ENCODE results near the gene C1orf226. TPM values are rescaled to one million over a fixed set of nuclear protein-coding genes. Genes with fewer than 3 reads are reported as not detected.

C1orf226 gene
- total and polyA plus RNA-seq, 9 of the 15 experiments (the other 6 are each of a cell fraction or from before 2014, with no cell fraction given), result 0.10 to 1.4 (median 0.47) TPM

DNA sequence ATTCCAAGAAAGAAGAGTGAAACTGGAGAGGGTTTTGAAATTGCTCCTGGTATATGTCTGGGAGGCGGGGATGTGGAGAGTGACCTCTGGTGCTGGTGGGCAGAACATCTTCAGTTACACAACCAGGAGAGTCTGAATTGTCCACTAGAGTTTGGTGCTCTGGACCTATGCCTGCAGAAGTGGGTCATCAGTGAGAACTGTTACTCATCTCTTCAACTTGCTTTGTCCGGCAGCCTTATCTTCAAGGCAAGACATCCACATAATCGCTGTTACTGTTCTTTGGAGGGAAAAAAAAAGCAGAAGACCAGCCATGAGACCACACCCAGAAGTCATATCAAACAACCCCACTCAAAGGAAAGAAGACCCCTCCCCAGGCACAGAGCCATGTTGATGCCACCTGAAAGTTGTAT, 15.5 kb downstream of the C1orf226 start (continued):
- TF ChIP-seq ZNF280B (CRISPR knock-in tag; IDR thresholded peaks at IDR 0.05) (no peak), PYGO2 (tag; IDR thresholded peaks at IDR 0.05) (no peak), TFAM (CRISPR knock-in tag; conservative IDR thresholded peaks at IDR 0.05) (no peak), TCF7 (IDR thresholded peaks at IDR 0.05; ENCODE audit: borderline replicate concordance) (no peak), GABPB1 (CRISPR knock-in tag; IDR thresholded peaks at IDR 0.05) (no peak), POLR2AphosphoS5 (IDR thresholded peaks at IDR 0.05; ENCODE audit: control insufficient read depth, insufficient read depth, low read depth, low read length) (no peak; the same call in 1 of the 2 replicates), TARDBP (IDR thresholded peaks at IDR 0.05) (no peak), FOXO4 (CRISPR knock-in tag; IDR thresholded peaks at IDR 0.05) (no peak), CREB1 (IDR thresholded peaks at IDR 0.05) (no peak), CREB1 (CRISPR knock-in tag; IDR thresholded peaks at IDR 0.05) (no peak), XRCC3 (IDR thresholded peaks at IDR 0.05) (no peak), CHCHD3 (CRISPR knock-in tag; IDR thresholded peaks at IDR 0.05) (no peak), CTBP1 (IDR thresholded peaks at IDR 0.05; ENCODE audit: borderline replicate concordance) (peak; percentile 95)
- TF ChIP-seq, protein P1, sequence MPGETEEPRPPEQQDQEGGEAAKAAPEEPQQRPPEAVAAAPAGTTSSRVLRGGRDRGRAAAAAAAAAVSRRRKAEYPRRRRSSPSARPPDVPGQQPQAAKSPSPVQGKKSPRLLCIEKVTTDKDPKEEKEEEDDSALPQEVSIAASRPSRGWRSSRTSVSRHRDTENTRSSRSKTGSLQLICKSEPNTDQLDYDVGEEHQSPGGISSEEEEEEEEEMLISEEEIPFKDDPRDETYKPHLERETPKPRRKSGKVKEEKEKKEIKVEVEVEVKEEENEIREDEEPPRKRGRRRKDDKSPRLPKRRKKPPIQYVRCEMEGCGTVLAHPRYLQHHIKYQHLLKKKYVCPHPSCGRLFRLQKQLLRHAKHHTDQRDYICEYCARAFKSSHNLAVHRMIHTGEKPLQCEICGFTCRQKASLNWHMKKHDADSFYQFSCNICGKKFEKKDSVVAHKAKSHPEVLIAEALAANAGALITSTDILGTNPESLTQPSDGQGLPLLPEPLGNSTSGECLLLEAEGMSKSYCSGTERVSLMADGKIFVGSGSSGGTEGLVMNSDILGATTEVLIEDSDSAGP (CRISPR knock-in tag; IDR thresholded peaks at IDR 0.05), result no peak
- TF ChIP-seq, protein P2, sequence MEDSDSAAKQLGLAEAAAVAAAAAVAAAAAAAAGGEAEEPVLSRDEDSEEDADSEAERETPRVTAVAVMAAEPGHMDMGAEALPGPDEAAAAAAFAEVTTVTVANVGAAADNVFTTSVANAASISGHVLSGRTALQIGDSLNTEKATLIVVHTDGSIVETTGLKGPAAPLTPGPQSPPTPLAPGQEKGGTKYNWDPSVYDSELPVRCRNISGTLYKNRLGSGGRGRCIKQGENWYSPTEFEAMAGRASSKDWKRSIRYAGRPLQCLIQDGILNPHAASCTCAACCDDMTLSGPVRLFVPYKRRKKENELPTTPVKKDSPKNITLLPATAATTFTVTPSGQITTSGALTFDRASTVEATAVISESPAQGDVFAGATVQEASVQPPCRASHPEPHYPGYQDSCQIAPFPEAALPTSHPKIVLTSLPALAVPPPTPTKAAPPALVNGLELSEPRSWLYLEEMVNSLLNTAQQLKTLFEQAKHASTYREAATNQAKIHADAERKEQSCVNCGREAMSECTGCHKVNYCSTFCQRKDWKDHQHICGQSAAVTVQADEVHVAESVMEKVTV (CRISPR knock-in tag; IDR thresholded peaks at IDR 0.05), result no peak
- TF ChIP-seq, protein P3, sequence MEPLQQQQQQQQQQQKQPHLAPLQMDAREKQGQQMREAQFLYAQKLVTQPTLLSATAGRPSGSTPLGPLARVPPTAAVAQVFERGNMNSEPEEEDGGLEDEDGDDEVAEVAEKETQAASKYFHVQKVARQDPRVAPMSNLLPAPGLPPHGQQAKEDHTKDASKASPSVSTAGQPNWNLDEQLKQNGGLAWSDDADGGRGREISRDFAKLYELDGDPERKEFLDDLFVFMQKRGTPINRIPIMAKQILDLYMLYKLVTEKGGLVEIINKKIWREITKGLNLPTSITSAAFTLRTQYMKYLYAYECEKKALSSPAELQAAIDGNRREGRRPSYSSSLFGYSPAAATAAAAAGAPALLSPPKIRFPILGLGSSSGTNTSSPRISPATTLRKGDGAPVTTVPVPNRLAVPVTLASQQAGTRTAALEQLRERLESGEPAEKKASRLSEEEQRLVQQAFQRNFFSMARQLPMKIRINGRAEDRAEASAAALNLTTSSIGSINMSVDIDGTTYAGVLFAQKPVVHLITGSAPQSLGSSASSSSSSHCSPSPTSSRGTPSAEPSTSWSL (CRISPR knock-in tag; IDR thresholded peaks at IDR 0.05; ENCODE audit: borderline replicate concordance), result no peak
